GM19099 (cell line): ENCODE results near the gene IRGQ.

ENCODE experiments used
- POLR2A ChIP-seq: IDR thresholded peaks from 3 replicates; pipeline ENCODE4 v1.6.1; 2011; ENCODE audit warnings: low read depth; ENCODE audit not compliant: insufficient read length; ENCODE audit errors: extremely low read depth

IRGQ gene

DNA sequence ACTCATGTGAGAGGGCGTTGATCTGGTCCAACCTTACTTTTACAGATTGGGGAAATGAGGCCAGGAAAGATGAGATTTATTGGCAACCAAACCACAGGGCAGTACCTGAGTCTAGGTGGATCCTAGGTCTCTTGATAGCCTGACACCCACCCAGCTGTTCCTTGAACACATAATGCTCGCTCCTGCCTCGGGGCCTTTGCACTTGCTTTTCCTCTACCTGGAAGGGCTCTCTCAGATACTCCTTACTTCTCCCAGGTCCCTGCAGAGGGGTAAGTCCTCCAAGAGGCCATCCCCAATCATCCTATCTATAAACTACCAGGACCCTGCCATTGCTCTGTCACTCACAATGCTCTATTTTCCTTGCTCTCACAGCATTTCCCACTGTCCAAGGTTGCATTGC lies 55.6 kb downstream of the IRGQ start:
- TF ChIP-seq POLR2A = no peak

DNA sequence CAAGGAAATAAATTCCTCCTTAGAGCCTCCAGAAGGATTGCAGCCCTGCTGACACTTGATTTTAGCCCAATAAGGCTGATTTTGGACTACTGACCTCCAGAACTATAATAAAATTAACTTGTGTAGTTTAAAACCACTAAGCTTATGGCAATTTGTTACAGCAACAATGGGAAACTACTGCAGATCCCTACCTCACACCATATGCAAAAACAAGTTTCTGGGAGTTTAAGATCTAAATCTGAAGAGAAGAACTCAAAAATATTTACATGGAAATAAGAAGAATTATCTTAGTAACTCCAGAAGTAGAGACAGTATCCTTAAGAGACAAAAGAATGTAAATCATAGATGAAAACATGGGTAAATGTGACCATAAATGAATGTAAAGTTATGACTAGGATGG lies 57.0 kb downstream of the IRGQ start:
- TF ChIP-seq POLR2A = no peak

DNA sequence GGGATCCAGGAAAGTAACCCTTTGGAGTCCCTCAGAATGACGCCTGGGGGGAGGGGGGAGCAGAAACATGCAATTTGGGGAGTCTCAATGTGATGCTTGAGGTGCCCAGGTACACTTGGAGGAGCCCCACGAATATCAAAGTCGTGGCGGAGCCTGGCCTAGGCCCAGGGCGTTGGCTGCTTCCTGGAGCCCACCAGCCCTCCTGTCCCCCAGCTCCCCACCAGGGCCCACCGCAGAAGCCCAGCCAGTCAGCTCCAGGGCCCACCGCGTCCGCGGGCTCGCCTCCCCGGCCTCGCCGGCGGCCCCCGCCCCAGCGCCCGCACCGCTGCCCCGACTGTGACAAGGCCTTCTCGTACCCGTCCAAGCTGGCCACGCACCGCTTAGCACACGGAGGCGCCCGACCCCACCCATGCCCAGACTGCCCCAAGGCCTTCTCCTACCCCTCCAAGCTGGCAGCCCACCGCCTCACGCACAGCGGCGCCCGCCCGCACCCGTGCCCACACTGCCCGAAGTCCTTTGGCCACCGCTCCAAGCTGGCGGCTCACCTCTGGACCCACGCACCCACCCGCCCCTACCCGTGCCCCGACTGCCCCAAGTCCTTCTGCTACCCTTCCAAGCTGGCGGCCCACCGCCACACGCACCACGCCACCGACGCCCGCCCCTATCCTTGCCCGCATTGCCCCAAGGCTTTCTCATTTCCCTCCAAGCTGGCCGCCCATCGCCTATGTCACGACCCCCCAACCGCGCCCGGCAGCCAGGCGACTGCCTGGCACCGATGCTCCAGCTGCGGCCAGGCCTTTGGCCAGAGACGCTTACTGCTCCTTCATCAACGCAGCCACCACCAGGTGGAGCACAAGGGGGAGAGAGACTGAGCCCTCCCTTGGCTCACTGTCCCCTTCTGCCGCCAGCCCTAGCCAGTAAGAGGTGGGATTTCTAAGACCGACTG lies 60.8 kb downstream of the IRGQ start:
- TF ChIP-seq POLR2A = no peak
